Activated T-helper 17 cell treated with anti-CD3 and anti-CD28 coated beads, Interleukin-2, amount 50 U/mL, for 72 hours (primary cell): ENCODE results near the gene EGFLAM. TPM values are rescaled to one million over a fixed set of nuclear protein-coding genes. Genes with fewer than 3 reads are reported as not detected.
A peak's percentile ranks its signal among the peaks of the same experiment; 100 is the strongest.

Experiments used
- ATAC-seq: fragments of 150-1000 bp; cut with Tn5 transposase; replicated peaks from 2 replicates; pipeline ENCODE4 v1.10.0; 2021; ENCODE audit warnings: mild to moderate bottlenecking, moderate library complexity
- H3K27ac Mint-ChIP-seq: one replicate; pipeline ENCODE4 v1.8.0; 2022; ENCODE audit warnings: mixed read lengths
- H3K27me3 Mint-ChIP-seq: one replicate; pipeline ENCODE4 v1.8.0; 2022; ENCODE audit warnings: mixed read lengths
- H3K36me3 Mint-ChIP-seq: one replicate; pipeline ENCODE4 v1.8.0; 2022; ENCODE audit warnings: low read depth, mild to moderate bottlenecking, mixed read lengths
- H3K4me1 Mint-ChIP-seq: one replicate; pipeline ENCODE4 v1.8.0; 2022; ENCODE audit warnings: mixed read lengths
- H3K4me3 Mint-ChIP-seq: one replicate; pipeline ENCODE4 v1.8.0; 2022; ENCODE audit warnings: mild to moderate bottlenecking, mixed read lengths
- H3K9me3 Mint-ChIP-seq: one replicate; pipeline ENCODE4 v1.8.0; 2022; ENCODE audit warnings: mixed read lengths
- total RNA-seq, 2 donors: library from RNA; stranded (reverse); gene quantifications; one replicate each; pipeline ENCODE4 v1.2.3, GENCODE V29; 2022

Gene EGFLAM
- total RNA-seq, 2 donors from 2014 or later, result not detected

GRCh38 chr5:38367410-38367809, 109.1 kb downstream of the EGFLAM start:
- no peak for ATAC-seq
- Mint-ChIP-seq H3K27ac (no peak overlapping the region), H3K36me3 (no peaks in the 10 kb centered on the region), H3K27me3 (no peaks in the 10 kb centered on the region), H3K4me3 (no peak overlapping the region), H3K9me3 (no peaks in the 10 kb centered on the region), H3K4me1 (peaks cover 4% of the 10 kb centered on the region)

DNA sequence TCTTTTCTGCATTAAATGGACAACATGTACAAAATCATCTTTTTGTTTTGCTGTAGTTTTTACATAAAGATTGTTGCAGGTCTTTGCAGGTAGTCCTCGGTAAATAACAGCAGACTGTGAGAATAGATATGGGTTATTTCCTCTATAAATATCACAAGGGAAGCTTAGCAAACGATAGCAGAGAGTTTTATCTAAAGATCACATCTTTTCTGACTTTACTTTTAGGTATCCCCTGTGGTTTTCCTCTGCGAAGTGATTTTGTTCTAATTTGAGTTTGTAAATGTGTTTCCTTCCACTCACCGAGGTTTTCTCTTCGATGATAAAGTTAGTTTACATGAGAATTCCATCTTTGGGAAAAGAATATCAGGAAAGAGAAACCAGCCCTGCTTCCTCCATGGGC, 109.6 kb downstream of the EGFLAM start:
- Mint-ChIP-seq H3K4me3 (no peak overlapping the region), H3K4me1 (peaks cover 4% of the 10 kb centered on the region)
- no peak for ATAC-seq

GRCh38 chr5:38369692-38370091, 111.3 kb downstream of the EGFLAM start:
- no peak overlapping the region for H3K27ac Mint-ChIP-seq

More for the DNA sequence above, 109.6 kb downstream of the EGFLAM start:
- Mint-ChIP-seq H3K36me3 (no peaks in the 10 kb centered on the region), H3K27me3 (no peaks in the 10 kb centered on the region), H3K27ac (no peak overlapping the region), H3K9me3 (no peaks in the 10 kb centered on the region)

GRCh38 chr5:38370358-38371100, 112.2 kb downstream of the EGFLAM start:
- Mint-ChIP-seq H3K9me3 (no peaks in the 10 kb centered on the region), H3K4me1 (peaks cover 4% of the 10 kb centered on the region), H3K27me3 (peaks cover 2% of the 10 kb centered on the region), H3K27ac (no peak overlapping the region), H3K36me3 (no peaks in the 10 kb centered on the region), H3K4me3 (no peak overlapping the region)
- no peak for ATAC-seq

More at GRCh38 chr5:38369692-38370091, 111.3 kb downstream of the EGFLAM start:
- no peaks in the 10 kb centered on the region for H3K36me3 Mint-ChIP-seq
- H3K4me3 Mint-ChIP-seq, result no peak overlapping the region
- no peak for ATAC-seq
- H3K27me3 Mint-ChIP-seq, result no peaks in the 10 kb centered on the region
- no peaks in the 10 kb centered on the region for H3K9me3 Mint-ChIP-seq
- peaks cover 4% of the 10 kb centered on the region for H3K4me1 Mint-ChIP-seq

DNA sequence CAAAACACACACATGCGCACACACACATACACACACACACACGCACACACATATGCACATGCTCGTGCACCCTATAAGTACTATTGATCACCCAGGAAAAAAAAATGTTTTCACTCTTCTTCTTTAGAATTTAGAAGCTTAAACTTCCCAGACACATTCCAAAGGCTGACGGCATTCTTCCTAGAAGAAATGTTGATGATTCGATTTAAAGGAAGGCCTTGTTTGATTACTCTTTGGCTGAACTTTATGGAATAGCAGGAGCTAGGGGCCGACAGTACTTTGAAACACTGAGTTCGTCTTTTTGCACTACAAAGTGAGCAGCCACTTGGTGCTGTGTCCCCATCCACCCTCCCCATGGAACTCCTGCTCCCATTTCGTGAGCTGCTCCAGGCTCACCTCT, 113.2 kb downstream of the EGFLAM start:
- peaks cover 4% of the 10 kb centered on the region for H3K4me1 Mint-ChIP-seq
- no peak for ATAC-seq
- H3K36me3 Mint-ChIP-seq, result no peaks in the 10 kb centered on the region
- no peak overlapping the region for H3K27ac Mint-ChIP-seq
- peaks cover 4% of the 10 kb centered on the region for H3K27me3 Mint-ChIP-seq
- H3K9me3 Mint-ChIP-seq, result no peaks in the 10 kb centered on the region
- H3K4me3 Mint-ChIP-seq, result no peak overlapping the region

DNA sequence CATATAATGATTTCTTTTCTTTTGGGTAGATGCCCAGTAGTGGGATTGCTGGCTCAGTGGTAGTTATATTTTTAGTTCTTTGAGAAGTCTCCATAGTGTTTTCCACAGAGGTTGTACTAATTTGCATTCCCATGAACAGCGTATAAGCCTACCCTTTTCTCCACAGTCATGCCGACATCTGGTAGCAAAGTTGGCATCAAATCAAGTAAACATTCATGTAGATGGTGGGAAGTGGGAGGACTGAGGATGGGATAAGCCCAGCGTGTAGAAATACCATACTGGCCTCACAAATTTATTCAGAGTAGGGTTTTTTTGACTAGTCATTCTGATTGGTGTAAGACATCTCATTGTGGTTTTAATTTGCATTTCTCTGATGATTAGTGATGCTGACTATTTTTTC, 115.4 kb downstream of the EGFLAM start:
- Mint-ChIP-seq H3K27me3 (peaks cover 20% of the 10 kb centered on the region), H3K9me3 (no peaks in the 10 kb centered on the region), H3K27ac (no peak overlapping the region), H3K4me3 (no peak overlapping the region), H3K36me3 (no peaks in the 10 kb centered on the region), H3K4me1 (no peaks in the 10 kb centered on the region)
- ATAC-seq, result no peak

- H3K4me1 Mint-ChIP-seq, result no peaks in the 10 kb centered on the region
- H3K4me3 Mint-ChIP-seq, result no peak overlapping the region
- H3K27me3 Mint-ChIP-seq, result peaks cover 33% of the 10 kb centered on the region
- H3K9me3 Mint-ChIP-seq, result no peaks in the 10 kb centered on the region
- H3K27ac Mint-ChIP-seq, result no peak overlapping the region
- no peak for ATAC-seq
- no peaks in the 10 kb centered on the region for H3K36me3 Mint-ChIP-seq
Measured at GRCh38 chr5:38375423-38375822, 117.1 kb downstream of the EGFLAM start.

DNA sequence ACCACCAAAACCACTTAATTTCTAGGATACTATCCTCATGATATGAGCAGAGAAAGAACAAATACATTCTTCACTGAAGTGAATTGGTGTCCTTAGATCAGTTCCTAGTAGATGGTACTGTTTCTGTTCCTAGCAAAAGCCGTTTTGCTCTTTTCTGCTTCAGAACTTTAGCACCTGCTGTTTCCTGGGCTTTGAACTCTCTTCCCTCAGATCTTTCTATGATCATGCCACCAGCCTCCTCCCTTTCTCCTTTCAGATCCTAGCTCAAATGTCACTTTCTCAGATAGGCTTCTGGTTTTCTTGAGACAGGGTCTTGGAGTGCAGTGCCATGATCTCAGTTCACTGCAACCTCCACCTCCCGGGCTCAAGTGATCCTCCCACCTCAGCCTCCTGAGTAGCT, 118.0 kb downstream of the EGFLAM start:
- no peaks in the 10 kb centered on the region for H3K4me1 Mint-ChIP-seq
- no peaks in the 10 kb centered on the region for H3K9me3 Mint-ChIP-seq
- no peak overlapping the region for H3K4me3 Mint-ChIP-seq
- H3K27me3 Mint-ChIP-seq, result peaks cover 40% of the 10 kb centered on the region
- no peaks in the 10 kb centered on the region for H3K36me3 Mint-ChIP-seq
- no peak overlapping the region for H3K27ac Mint-ChIP-seq
- no peak for ATAC-seq

DNA sequence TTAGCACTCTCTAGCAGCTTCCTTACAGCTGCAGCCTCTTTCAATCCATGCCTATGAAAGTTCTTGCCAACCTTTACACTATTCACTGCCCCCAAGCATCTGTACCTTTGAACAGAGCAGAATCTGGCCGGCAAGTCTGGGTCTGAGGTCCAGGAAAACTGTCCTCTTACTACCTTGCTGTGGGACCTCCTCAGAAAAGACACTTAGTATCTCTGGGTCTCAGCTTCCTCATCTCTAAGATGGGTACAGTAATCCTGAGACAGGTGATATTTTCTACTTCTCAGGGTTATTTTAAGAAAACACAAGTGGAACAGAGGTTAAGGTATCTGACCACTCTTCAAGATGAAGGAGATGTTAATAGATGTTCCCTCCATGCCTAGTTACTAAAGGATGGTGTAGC, 120.2 kb downstream of the EGFLAM start:
- Mint-ChIP-seq H3K27ac (no peak overlapping the region), H3K27me3 (peaks cover 44% of the 10 kb centered on the region), H3K4me3 (no peak overlapping the region), H3K9me3 (no peaks in the 10 kb centered on the region), H3K36me3 (no peaks in the 10 kb centered on the region), H3K4me1 (no peaks in the 10 kb centered on the region)
- ATAC-seq, result no peak

- Mint-ChIP-seq H3K27me3 (peaks cover 44% of the 10 kb centered on the region), H3K27ac (no peak overlapping the region)
Measured at GRCh38 chr5:38379350-38379937, 121.1 kb downstream of the EGFLAM start.

GRCh38 chr5:38380537-38380936, 122.2 kb downstream of the EGFLAM start:
- no peak overlapping the region for H3K4me3 Mint-ChIP-seq
- H3K27ac Mint-ChIP-seq, result no peak overlapping the region
- no peak for ATAC-seq
- no peaks in the 10 kb centered on the region for H3K36me3 Mint-ChIP-seq
- H3K9me3 Mint-ChIP-seq, result no peaks in the 10 kb centered on the region
- H3K4me1 Mint-ChIP-seq, result no peaks in the 10 kb centered on the region
- peaks cover 42% of the 10 kb centered on the region for H3K27me3 Mint-ChIP-seq

More at GRCh38 chr5:38379350-38379937, 121.1 kb downstream of the EGFLAM start:
- ATAC-seq, result no peak
- H3K4me1 Mint-ChIP-seq, result no peaks in the 10 kb centered on the region
- no peak overlapping the region for H3K4me3 Mint-ChIP-seq
- no peaks in the 10 kb centered on the region for H3K9me3 Mint-ChIP-seq
- H3K36me3 Mint-ChIP-seq, result no peaks in the 10 kb centered on the region

DNA sequence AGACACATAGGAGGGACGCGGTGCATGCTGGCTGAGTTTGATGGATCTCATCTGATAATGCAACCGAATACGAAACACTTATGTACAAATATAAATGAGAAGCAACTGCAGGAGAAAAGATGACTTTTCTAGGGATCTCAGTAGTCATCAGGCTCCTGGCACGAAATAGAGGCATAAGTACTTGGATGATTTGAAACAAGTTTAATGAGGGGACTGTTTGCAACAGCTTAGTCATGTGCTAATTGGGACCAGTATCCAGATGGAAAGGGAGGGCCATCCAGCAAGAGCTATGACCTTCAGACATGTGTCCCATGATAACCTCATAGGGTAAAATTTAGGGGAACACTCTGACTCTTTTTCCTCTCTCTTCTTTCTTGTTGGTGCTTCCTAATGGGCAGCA, 123.0 kb downstream of the EGFLAM start:
- H3K27ac Mint-ChIP-seq, result no peak overlapping the region
- H3K27me3 Mint-ChIP-seq, result peaks cover 40% of the 10 kb centered on the region
- no peak for ATAC-seq
- H3K36me3 Mint-ChIP-seq, result no peaks in the 10 kb centered on the region
- no peaks in the 10 kb centered on the region for H3K9me3 Mint-ChIP-seq
- no peaks in the 10 kb centered on the region for H3K4me1 Mint-ChIP-seq
- H3K4me3 Mint-ChIP-seq, result no peak overlapping the region

GRCh38 chr5:38382898-38383297, 124.5 kb downstream of the EGFLAM start:
- H3K36me3 Mint-ChIP-seq, result no peaks in the 10 kb centered on the region

GRCh38 chr5:38383701-38384100, 125.3 kb downstream of the EGFLAM start:
- H3K4me1 Mint-ChIP-seq, result no peaks in the 10 kb centered on the region
- no peaks in the 10 kb centered on the region for H3K36me3 Mint-ChIP-seq
- no peak overlapping the region for H3K27ac Mint-ChIP-seq
- no peak for ATAC-seq
- H3K4me3 Mint-ChIP-seq, result no peak overlapping the region
- H3K9me3 Mint-ChIP-seq, result no peaks in the 10 kb centered on the region
- H3K27me3 Mint-ChIP-seq, result peaks cover 28% of the 10 kb centered on the region

More at GRCh38 chr5:38382898-38383297, 124.5 kb downstream of the EGFLAM start:
- Mint-ChIP-seq H3K27me3 (peaks cover 32% of the 10 kb centered on the region), H3K4me3 (no peak overlapping the region), H3K9me3 (no peaks in the 10 kb centered on the region), H3K27ac (no peak overlapping the region), H3K4me1 (no peaks in the 10 kb centered on the region)
- peak; percentile 87 for ATAC-seq

DNA sequence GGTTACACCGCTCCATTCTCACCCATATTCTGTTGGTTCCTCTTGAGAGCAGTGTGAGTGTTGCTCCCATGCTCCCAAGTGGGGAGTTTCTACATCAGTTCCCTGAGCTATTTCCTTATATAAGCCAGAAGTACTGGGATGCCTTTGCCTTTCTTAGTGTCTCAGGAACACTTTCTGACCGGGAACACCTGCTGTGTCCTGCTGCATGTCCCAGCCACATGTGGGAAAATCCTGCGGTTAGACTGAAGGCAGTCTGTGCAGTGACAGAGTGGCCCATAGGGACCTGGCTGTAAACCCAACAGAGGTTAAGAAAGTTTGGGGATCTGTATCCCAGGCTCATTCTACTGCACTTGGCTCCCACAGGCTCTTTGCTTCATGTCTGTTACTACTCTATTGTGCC, 126.0 kb downstream of the EGFLAM start:
- Mint-ChIP-seq H3K27ac (no peak overlapping the region), H3K4me1 (no peaks in the 10 kb centered on the region), H3K4me3 (no peak overlapping the region), H3K36me3 (no peaks in the 10 kb centered on the region), H3K27me3 (peaks cover 21% of the 10 kb centered on the region), H3K9me3 (no peaks in the 10 kb centered on the region)
- ATAC-seq, result no peak
